ENCODE data around the gene CHD5. TPM values are rescaled to one million over a fixed set of nuclear protein-coding genes. Genes with fewer than 3 reads are reported as not detected.

The CHD5 gene
- total RNA-seq, 1 experiment from 2014 or later, result 2.4 TPM

- peak; percentile 58; the same call in 1 of the 2 replicates for TF ChIP-seq ZNF281 (CRISPR knock-in tag; IDR thresholded peaks at IDR 0.05)
- TF ChIP-seq CREM (CRISPR knock-in tag; IDR thresholded peaks at IDR 0.05), result no peak
- TF ChIP-seq CREB1 (CRISPR knock-in tag; IDR thresholded peaks at IDR 0.05), result no peak
- no peak for TF ChIP-seq RORB (CRISPR knock-in tag; IDR thresholded peaks at IDR 0.05)
- 0 out of 2 replicates have a peak, but pooled peaks have one; percentile 31 for TF ChIP-seq E2F5 (CRISPR knock-in tag; IDR thresholded peaks at IDR 0.05)
- TF ChIP-seq FOXJ3 (CRISPR knock-in tag; IDR thresholded peaks at IDR 0.05; ENCODE audit: borderline replicate concordance), result no peak
- TF ChIP-seq MAX (CRISPR knock-in tag; IDR thresholded peaks at IDR 0.05), result peak; percentile 73; the same call in 1 of the 2 replicates
- no peak for TF ChIP-seq ESRRA (CRISPR knock-in tag; IDR thresholded peaks at IDR 0.05; ENCODE audit: borderline replicate concordance)
- TF ChIP-seq SMAD3 (CRISPR knock-in tag; IDR thresholded peaks at IDR 0.05; ENCODE audit: borderline replicate concordance), result no peak
- peak; percentile 55; the same call in 1 of the 2 replicates for TF ChIP-seq MYBL2 (CRISPR knock-in tag; IDR thresholded peaks at IDR 0.05)
- 0 out of 2 replicates have a peak, but pooled peaks have one; percentile 4 for TF ChIP-seq GABPB1 (CRISPR knock-in tag; IDR thresholded peaks at IDR 0.05)
Observed at GRCh38 chr1:6205849-6206519, 25.9 kb upstream of the CHD5 start, which contains the start of gene RNF207 (continued).

- Mint-ChIP-seq H3K27ac (0 out of 2 replicates have a peak overlapping the region, but pooled peaks have one; percentile 33), H3K4me3 (no peak overlapping the region), H3K36me3 (peaks cover 14% of the 10 kb centered on the region), H3K4me1 (peaks cover 36% of the 10 kb centered on the region), H3K27me3 (ENCODE audit: low read depth) (peaks cover 7% of the 10 kb centered on the region), H3K9me3 (no peaks in the 10 kb centered on the region)
- ATAC-seq (no peak), DNase-seq (ENCODE audit: low spot score) (no peak)
- TF ChIP-seq NFE2L1 (CRISPR knock-in tag; IDR thresholded peaks at IDR 0.05) (no peak), ZNF671 (CRISPR knock-in tag; IDR thresholded peaks at IDR 0.05) (no peak), E2F4 (CRISPR knock-in tag; IDR thresholded peaks at IDR 0.05; ENCODE audit: borderline replicate concordance, low read depth) (no peak), IRF2 (CRISPR knock-in tag; IDR thresholded peaks at IDR 0.05; ENCODE audit: borderline replicate concordance, low read depth) (no peak), ZBTB21 (CRISPR knock-in tag; IDR thresholded peaks at IDR 0.05; ENCODE audit: borderline replicate concordance) (no peak), ESRRA (CRISPR knock-in tag; IDR thresholded peaks at IDR 0.05; ENCODE audit: borderline replicate concordance) (no peak), SMAD4 (CRISPR knock-in tag; IDR thresholded peaks at IDR 0.05) (no peak), FOXJ3 (CRISPR knock-in tag; IDR thresholded peaks at IDR 0.05; ENCODE audit: borderline replicate concordance) (no peak)
- ChIA-PET POLR2A (no interaction called here), CTCF (interaction anchor here (0.6 to 10.3 kb wide), 5 partner anchors 17 to 919 kb away, joined by 3 to 489 read pairs (median 5); partner anchors contain the start of genes HES3 and ICMT)
Observed at GRCh38 chr1:6202256-6202655, 22.1 kb upstream of the CHD5 start.

- Mint-ChIP-seq H3K27ac (peak overlapping the region; percentile 96), H3K4me1 (peaks cover 39% of the 10 kb centered on the region), H3K4me3 (peak overlapping the region; percentile 97), H3K36me3 (peaks cover 28% of the 10 kb centered on the region), H3K9me3 (no peaks in the 10 kb centered on the region), H3K27me3 (ENCODE audit: low read depth) (no peaks in the 10 kb centered on the region)
- CTCF ChIA-PET, result interaction anchor here (0.8 to 1.9 kb wide), 10 partner anchors 8 to 147 kb away, joined by 3 to 12 read pairs (median 4); no protein-coding TSS in a partner anchor
- POLR2A ChIA-PET, result interaction anchor here (1.0 to 1.2 kb wide), 3 partner anchors 39 to 46 kb away, joined by 3 to 5 read pairs (median 5); partner anchors contain the start of gene HES3
- no peak for ATAC-seq
- DNase-seq (ENCODE audit: low spot score), result no peak
- TF ChIP-seq FOXK1 (CRISPR knock-in tag; IDR thresholded peaks at IDR 0.05), result no peak
- TF ChIP-seq ZNF671 (CRISPR knock-in tag; IDR thresholded peaks at IDR 0.05), result no peak
- TF ChIP-seq FOXP4 (CRISPR knock-in tag; IDR thresholded peaks at IDR 0.05), result no peak
- TF ChIP-seq HMGA2 (CRISPR knock-in tag; IDR thresholded peaks at IDR 0.05), result no peak; the same call in 1 of the 2 replicates
- TF ChIP-seq ERG (CRISPR knock-in tag; IDR thresholded peaks at IDR 0.05), result no peak
- no peak for TF ChIP-seq IRF2 (CRISPR knock-in tag; IDR thresholded peaks at IDR 0.05; ENCODE audit: borderline replicate concordance, low read depth)
- TF ChIP-seq OVOL2 (CRISPR knock-in tag; IDR thresholded peaks at IDR 0.05; ENCODE audit: borderline replicate concordance), result no peak
- no peak for TF ChIP-seq ZNF423 (CRISPR knock-in tag; IDR thresholded peaks at IDR 0.05)
- no peak for TF ChIP-seq NFE2L1 (CRISPR knock-in tag; IDR thresholded peaks at IDR 0.05)
- no peak for TF ChIP-seq ZNF232 (CRISPR knock-in tag; IDR thresholded peaks at IDR 0.05)
Observed at GRCh38 chr1:6200188-6200809, 20.2 kb upstream of the CHD5 start.
